GM10847 (cell line): ENCODE measurements around the gene TCF12.
A peak's percentile ranks its signal among the peaks of the same experiment; 100 is the strongest.

ENCODE experiments used
- POLR2A ChIP-seq: IDR thresholded peaks from 2 replicates; pipeline ENCODE4 v1.6.1; 2011; ENCODE audit not compliant: insufficient read length; ENCODE audit errors: extremely low read depth

The TCF12 gene

GRCh38 chr15:56918046-56918938 lies at the start of gene TCF12:
TCF12 (plus strand) TSS chr15:56918644; CDS start chr15:56919914, 1,270 bp downstream.
- TF ChIP-seq POLR2A: peak; percentile 39

GRCh38 chr15:56869573-56869972 lies 48.9 kb upstream of the TCF12 start:
- TF ChIP-seq POLR2A: no peak

- TF ChIP-seq POLR2A: no peak
These were observed 47.3 kb upstream of the TCF12 start for GRCh38 chr15:56871185-56871584.

GRCh38 chr15:56871867-56872266 lies 46.6 kb upstream of the TCF12 start:
- TF ChIP-seq POLR2A: no peak

- TF ChIP-seq POLR2A: no peak
These were observed 41.0 kb upstream of the TCF12 start for GRCh38 chr15:56877255-56877970.

GRCh38 chr15:56879502-56879901 lies 38.9 kb upstream of the TCF12 start:
- TF ChIP-seq POLR2A: no peak

GRCh38 chr15:56883088-56883487 lies 35.4 kb upstream of the TCF12 start:
- TF ChIP-seq POLR2A: no peak

GRCh38 chr15:56886363-56886931 lies 32.0 kb upstream of the TCF12 start:
- no peak for TF ChIP-seq POLR2A

- peak; percentile 64 for TF ChIP-seq POLR2A
These were observed 31.3 kb upstream of the TCF12 start for GRCh38 chr15:56886932-56887781.

- no peak for TF ChIP-seq POLR2A
These were observed 30.5 kb upstream of the TCF12 start for GRCh38 chr15:56887782-56888438.

GRCh38 chr15:56890038-56890437 lies 28.4 kb upstream of the TCF12 start:
- TF ChIP-seq POLR2A: no peak

GRCh38 chr15:56891852-56892440 lies 26.5 kb upstream of the TCF12 start:
- TF ChIP-seq POLR2A: no peak

- no peak for TF ChIP-seq POLR2A
These were observed 25.6 kb upstream of the TCF12 start for GRCh38 chr15:56892659-56893363.

GRCh38 chr15:56893364-56893678 lies 25.1 kb upstream of the TCF12 start:
- no peak for TF ChIP-seq POLR2A
